ENCODE measurements around the gene SPOCK1.
"Not testable (repeated sequence)": the region's sequence is repeated elsewhere in the genome, so short reads cannot be mapped to it uniquely, and the experiment has no call there.

Gene SPOCK1

DNA sequence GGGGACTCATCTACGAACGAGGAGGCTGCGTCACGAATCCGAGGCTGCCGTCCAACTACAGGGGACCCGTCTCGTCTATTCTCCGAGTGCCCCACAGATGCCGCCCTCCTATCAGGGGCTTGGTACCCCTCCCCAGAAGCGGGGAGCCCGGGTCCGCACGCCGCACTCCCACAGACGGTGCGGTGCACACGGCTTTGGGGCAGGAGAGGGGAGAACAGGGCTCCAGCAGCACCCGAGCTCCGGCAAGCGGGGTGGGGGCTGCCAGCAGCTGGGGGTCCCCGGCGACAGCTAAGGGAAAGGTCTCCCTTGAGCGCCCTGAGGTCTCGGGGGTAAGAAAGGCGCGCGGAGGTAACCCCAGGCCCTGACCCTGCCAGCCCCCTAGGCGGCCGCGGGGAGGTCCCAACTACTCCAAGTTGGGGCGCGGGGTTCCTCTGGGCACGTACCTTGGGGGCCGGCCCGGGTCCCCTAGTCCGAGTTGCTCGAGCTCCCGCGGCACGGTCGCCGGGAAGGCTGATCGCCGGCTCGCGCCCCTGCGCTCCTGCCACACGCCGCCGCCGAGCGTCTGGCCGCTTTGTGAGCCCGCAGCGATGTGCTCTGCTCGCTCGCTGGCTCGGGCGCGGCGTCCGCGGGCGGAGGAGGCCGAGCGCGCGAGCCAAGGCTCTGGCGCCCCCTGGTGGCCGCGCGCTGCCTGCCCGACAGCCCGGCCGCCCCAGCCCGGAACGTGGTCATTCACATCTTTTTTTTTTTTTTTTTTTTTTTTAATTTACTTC lies at the start of gene SPOCK1:
Gene SPOCK1, minus strand, starts transcription at position 591 of the 770 bp plus-strand sequence.
- peaks cover 22% of the 10 kb centered on the region for H3K27me3 Mint-ChIP-seq
- H3K4me1 Mint-ChIP-seq, result no peaks in the 10 kb centered on the region
- H3K36me3 Mint-ChIP-seq, result no peaks in the 10 kb centered on the region
- H3K27ac Mint-ChIP-seq, result no peak within 1 kb of the TSS
- H3K4me3 Mint-ChIP-seq, result no peak within 1 kb of the TSS
- no peaks in the 10 kb centered on the region for H3K9me3 Mint-ChIP-seq
- peak; percentile 67 for ATAC-seq

DNA sequence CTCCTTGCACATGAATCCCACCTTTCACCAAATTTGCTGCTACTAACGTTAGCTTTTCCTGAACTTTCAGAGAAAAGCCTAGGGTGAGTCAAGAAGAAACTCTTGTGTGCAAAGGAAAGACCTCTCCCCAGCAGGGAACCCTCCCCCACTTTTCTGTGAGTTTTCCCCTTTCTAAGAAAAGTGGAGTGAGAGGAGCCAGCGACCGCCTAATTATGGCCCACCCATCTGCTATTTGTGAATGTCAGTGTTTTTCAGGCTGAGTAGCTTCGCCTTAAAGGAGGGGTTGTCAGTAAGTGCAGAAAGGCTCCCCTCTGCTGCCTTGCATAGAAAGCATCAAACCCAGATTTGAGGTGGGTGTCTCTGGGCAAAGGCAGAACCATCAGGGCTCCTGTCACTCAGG lies 46.8 kb upstream of the SPOCK1 start:
- H3K36me3 Mint-ChIP-seq, result no peaks in the 10 kb centered on the region
- no peak overlapping the region for H3K4me3 Mint-ChIP-seq

DNA sequence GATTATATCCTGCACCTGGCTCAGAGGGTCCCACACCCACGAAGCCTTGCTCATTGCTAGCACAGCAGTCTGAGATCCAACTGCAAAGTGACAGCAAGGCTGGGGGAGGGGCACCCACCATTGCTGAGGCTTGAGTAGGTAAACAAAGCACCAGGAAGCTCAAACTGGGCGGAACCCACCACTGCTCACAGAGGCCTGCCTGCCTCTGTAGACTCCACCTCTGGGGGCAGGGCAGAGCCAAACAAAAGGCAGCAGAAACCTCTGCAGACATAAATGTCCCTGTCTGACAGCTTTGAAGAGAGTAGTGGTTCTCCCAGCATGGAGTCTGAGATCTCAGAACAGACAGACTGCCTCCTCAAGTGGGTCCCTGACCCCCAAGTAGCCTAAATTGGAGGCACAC lies 36.3 kb upstream of the SPOCK1 start:
- H3K27ac Mint-ChIP-seq, result not testable (repeated sequence)

More for the DNA sequence above, 46.8 kb upstream of the SPOCK1 start:
- H3K27ac Mint-ChIP-seq, result no peak overlapping the region
- peaks cover 26% of the 10 kb centered on the region for H3K27me3 Mint-ChIP-seq
- H3K9me3 Mint-ChIP-seq, result peaks cover 15% of the 10 kb centered on the region
- ATAC-seq, result no peak
- H3K4me1 Mint-ChIP-seq, result no peaks in the 10 kb centered on the region

DNA sequence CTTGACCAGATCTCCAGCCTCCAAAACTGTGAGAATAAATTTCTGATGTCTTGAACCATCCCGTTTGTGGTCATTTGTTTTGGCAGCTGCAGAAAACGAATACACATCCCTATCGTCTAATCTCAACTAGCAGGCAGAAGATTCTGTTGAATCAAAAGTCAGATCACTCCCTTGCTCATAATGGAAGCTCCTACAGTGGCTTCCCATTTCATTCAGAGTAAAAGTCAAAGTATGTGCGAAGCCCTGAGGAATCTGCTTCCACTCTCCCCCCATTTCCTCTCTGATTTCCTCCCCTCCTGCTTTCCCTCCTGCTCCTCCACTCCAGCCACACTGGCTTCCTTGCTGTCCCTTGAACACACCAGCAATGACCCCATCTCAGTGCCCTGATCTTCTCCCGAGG lies 34.8 kb upstream of the SPOCK1 start:
- no peaks in the 10 kb centered on the region for H3K4me1 Mint-ChIP-seq
- ATAC-seq, result no peak
- H3K4me3 Mint-ChIP-seq, result no peak overlapping the region
- H3K36me3 Mint-ChIP-seq, result no peaks in the 10 kb centered on the region
- no peak overlapping the region for H3K27ac Mint-ChIP-seq
- peaks cover 19% of the 10 kb centered on the region for H3K27me3 Mint-ChIP-seq
- H3K9me3 Mint-ChIP-seq, result peaks cover 15% of the 10 kb centered on the region

More for the DNA sequence above, 36.3 kb upstream of the SPOCK1 start:
- not testable (repeated sequence) for ATAC-seq, H3K4me1 Mint-ChIP-seq, H3K36me3 Mint-ChIP-seq, H3K4me3 Mint-ChIP-seq
- Mint-ChIP-seq H3K27me3 (peaks cover 19% of the 10 kb centered on the region), H3K9me3 (peaks cover 15% of the 10 kb centered on the region)

GRCh38 chr5:137531266-137531665 lies 32.1 kb upstream of the SPOCK1 start:
- H3K4me1 Mint-ChIP-seq, result no peaks in the 10 kb centered on the region
- no peak for ATAC-seq

GRCh38 chr5:137521246-137521645 lies 22.1 kb upstream of the SPOCK1 start:
- ATAC-seq, result no peak
- Mint-ChIP-seq H3K27ac (no peak overlapping the region), H3K4me3 (no peak overlapping the region), H3K4me1 (no peaks in the 10 kb centered on the region), H3K9me3 (peaks cover 13% of the 10 kb centered on the region), H3K36me3 (peaks cover 5% of the 10 kb centered on the region), H3K27me3 (peaks cover 41% of the 10 kb centered on the region)

More at GRCh38 chr5:137531266-137531665, 32.1 kb upstream of the SPOCK1 start:
- Mint-ChIP-seq H3K36me3 (no peaks in the 10 kb centered on the region), H3K9me3 (peaks cover 17% of the 10 kb centered on the region), H3K27ac (no peak overlapping the region), H3K27me3 (peaks cover 21% of the 10 kb centered on the region), H3K4me3 (no peak overlapping the region)

GRCh38 chr5:137516961-137517360 lies 17.8 kb upstream of the SPOCK1 start:
- peaks cover 5% of the 10 kb centered on the region for H3K36me3 Mint-ChIP-seq
- no peak for ATAC-seq
- H3K9me3 Mint-ChIP-seq, result peaks cover 18% of the 10 kb centered on the region
- peaks cover 26% of the 10 kb centered on the region for H3K27me3 Mint-ChIP-seq
- H3K4me3 Mint-ChIP-seq, result no peak overlapping the region
- H3K4me1 Mint-ChIP-seq, result no peaks in the 10 kb centered on the region
- no peak overlapping the region for H3K27ac Mint-ChIP-seq

DNA sequence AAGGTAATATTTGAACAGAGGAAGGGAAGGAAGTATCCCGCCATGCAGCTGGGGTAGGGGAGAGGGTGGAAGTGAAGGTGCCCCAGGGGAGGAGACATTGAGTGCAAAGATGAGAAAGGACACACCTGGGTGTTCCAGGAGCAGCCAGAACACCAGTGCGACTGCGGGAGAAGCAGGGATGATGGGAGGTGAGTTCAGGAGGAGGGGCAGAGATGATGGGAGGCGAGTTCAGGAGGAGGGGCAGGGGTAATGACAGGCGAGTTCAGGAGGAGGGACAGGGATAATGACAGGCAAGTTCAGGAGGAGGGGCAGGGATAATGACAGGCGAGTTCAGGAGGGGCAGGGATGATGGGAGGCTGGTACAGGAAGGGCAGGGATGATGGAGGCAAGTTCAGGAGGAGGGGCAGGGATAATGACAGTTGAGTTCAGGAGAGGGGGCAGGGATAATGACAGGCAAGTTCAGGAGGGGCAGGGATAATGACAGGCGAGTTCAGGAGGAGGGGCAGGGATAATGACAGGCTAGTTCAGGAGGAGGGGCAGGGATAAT lies 17.2 kb upstream of the SPOCK1 start:
- H3K27me3 Mint-ChIP-seq, result peaks cover 31% of the 10 kb centered on the region
- H3K9me3 Mint-ChIP-seq, result peaks cover 22% of the 10 kb centered on the region
- no peak for ATAC-seq
- H3K36me3 Mint-ChIP-seq, result peaks cover 5% of the 10 kb centered on the region
- no peak overlapping the region for H3K27ac Mint-ChIP-seq
- no peak overlapping the region for H3K4me3 Mint-ChIP-seq
- no peaks in the 10 kb centered on the region for H3K4me1 Mint-ChIP-seq

DNA sequence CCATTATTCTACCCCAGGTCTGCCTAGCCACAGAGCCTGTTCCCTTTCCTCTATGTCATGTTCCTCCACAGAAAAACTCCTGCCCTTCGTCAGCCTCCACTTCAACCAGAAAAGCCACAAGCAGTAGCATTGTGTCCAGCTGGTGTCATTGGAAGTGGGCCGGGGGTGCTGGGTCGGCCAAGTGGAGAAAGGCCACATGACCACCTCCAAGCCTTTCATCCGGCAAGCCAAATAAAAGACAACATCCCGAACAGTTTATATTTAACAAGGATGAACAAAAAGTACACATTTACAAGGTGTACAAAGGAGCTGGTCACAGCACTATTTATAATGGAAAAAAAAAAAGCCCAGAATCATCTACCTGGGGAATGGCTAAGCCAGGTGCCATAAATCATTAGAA lies 16.1 kb upstream of the SPOCK1 start:
- peaks cover 22% of the 10 kb centered on the region for H3K9me3 Mint-ChIP-seq
- no peak overlapping the region for H3K27ac Mint-ChIP-seq
- H3K4me3 Mint-ChIP-seq, result no peak overlapping the region
- no peaks in the 10 kb centered on the region for H3K4me1 Mint-ChIP-seq
- ATAC-seq, result no peak
- H3K36me3 Mint-ChIP-seq, result peaks cover 5% of the 10 kb centered on the region
- H3K27me3 Mint-ChIP-seq, result peaks cover 31% of the 10 kb centered on the region

GRCh38 chr5:137510671-137511070 lies 11.5 kb upstream of the SPOCK1 start:
- Mint-ChIP-seq H3K27me3 (peaks cover 26% of the 10 kb centered on the region), H3K36me3 (no peaks in the 10 kb centered on the region), H3K27ac (no peak overlapping the region), H3K9me3 (peaks cover 5% of the 10 kb centered on the region), H3K4me3 (no peak overlapping the region), H3K4me1 (no peaks in the 10 kb centered on the region)
- ATAC-seq, result no peak

- Mint-ChIP-seq H3K4me3 (no peak overlapping the region), H3K9me3 (peaks cover 5% of the 10 kb centered on the region), H3K27ac (no peak overlapping the region), H3K36me3 (no peaks in the 10 kb centered on the region), H3K27me3 (peaks cover 36% of the 10 kb centered on the region), H3K4me1 (no peaks in the 10 kb centered on the region)
- no peak for ATAC-seq
Measured at GRCh38 chr5:137507150-137507549, 8.0 kb upstream of the SPOCK1 start.

GRCh38 chr5:137506296-137506695 lies 7.2 kb upstream of the SPOCK1 start:
- no peak overlapping the region for H3K27ac Mint-ChIP-seq
- no peak for ATAC-seq
- H3K9me3 Mint-ChIP-seq, result no peaks in the 10 kb centered on the region
- no peak overlapping the region for H3K4me3 Mint-ChIP-seq
- H3K27me3 Mint-ChIP-seq, result peaks cover 29% of the 10 kb centered on the region
- H3K36me3 Mint-ChIP-seq, result no peaks in the 10 kb centered on the region
- no peaks in the 10 kb centered on the region for H3K4me1 Mint-ChIP-seq

DNA sequence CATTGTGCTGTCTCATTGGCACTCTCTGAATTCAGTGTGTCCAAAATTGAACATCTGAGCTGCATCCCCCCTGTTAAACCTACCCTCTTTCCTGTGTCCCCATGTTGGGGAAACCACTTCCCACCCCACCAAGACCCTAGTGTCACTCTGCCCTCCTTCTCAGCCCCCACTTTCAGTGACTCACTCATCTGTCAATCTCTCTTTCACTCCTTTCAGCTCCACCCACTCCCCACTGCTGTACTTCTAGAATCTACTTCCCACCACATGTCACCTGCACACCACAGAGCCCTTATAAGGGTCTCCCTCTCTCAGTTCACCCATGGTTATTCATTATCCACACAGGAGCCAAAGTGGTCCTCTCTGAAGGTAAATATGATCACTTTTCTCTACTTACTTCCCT lies 5.8 kb upstream of the SPOCK1 start:
- Mint-ChIP-seq H3K4me3 (no peak overlapping the region), H3K27ac (no peak overlapping the region), H3K9me3 (no peaks in the 10 kb centered on the region), H3K4me1 (no peaks in the 10 kb centered on the region), H3K27me3 (peaks cover 29% of the 10 kb centered on the region), H3K36me3 (no peaks in the 10 kb centered on the region)
- ATAC-seq, result no peak

- H3K9me3 Mint-ChIP-seq, result no peaks in the 10 kb centered on the region
- H3K4me1 Mint-ChIP-seq, result no peaks in the 10 kb centered on the region
- H3K27me3 Mint-ChIP-seq, result peaks cover 25% of the 10 kb centered on the region
- no peaks in the 10 kb centered on the region for H3K36me3 Mint-ChIP-seq
- no peak overlapping the region for H3K27ac Mint-ChIP-seq
- no peak overlapping the region for H3K4me3 Mint-ChIP-seq
- ATAC-seq, result no peak
Measured at GRCh38 chr5:137503456-137503855, 4.3 kb upstream of the SPOCK1 start.

- ATAC-seq, result no peak
- H3K27ac Mint-ChIP-seq, result no peak overlapping the region
- peaks cover 31% of the 10 kb centered on the region for H3K27me3 Mint-ChIP-seq
- no peaks in the 10 kb centered on the region for H3K4me1 Mint-ChIP-seq
- no peaks in the 10 kb centered on the region for H3K9me3 Mint-ChIP-seq
- H3K36me3 Mint-ChIP-seq, result no peaks in the 10 kb centered on the region
- no peak overlapping the region for H3K4me3 Mint-ChIP-seq
Measured at GRCh38 chr5:137502632-137503031, 3.5 kb upstream of the SPOCK1 start.

GRCh38 chr5:137501846-137502406 lies 2.8 kb upstream of the SPOCK1 start:
- H3K27ac Mint-ChIP-seq, result no peak overlapping the region
- no peaks in the 10 kb centered on the region for H3K4me1 Mint-ChIP-seq
- peaks cover 34% of the 10 kb centered on the region for H3K27me3 Mint-ChIP-seq
- H3K4me3 Mint-ChIP-seq, result no peak overlapping the region
- ATAC-seq, result no peak
- H3K9me3 Mint-ChIP-seq, result no peaks in the 10 kb centered on the region
- no peaks in the 10 kb centered on the region for H3K36me3 Mint-ChIP-seq
